ENCODE data around the gene CLCN3.
"Not testable (repeated sequence)": the region's sequence is repeated elsewhere in the genome, so short reads cannot be mapped to it uniquely, and the experiment has no call there.

The CLCN3 gene

DNA sequence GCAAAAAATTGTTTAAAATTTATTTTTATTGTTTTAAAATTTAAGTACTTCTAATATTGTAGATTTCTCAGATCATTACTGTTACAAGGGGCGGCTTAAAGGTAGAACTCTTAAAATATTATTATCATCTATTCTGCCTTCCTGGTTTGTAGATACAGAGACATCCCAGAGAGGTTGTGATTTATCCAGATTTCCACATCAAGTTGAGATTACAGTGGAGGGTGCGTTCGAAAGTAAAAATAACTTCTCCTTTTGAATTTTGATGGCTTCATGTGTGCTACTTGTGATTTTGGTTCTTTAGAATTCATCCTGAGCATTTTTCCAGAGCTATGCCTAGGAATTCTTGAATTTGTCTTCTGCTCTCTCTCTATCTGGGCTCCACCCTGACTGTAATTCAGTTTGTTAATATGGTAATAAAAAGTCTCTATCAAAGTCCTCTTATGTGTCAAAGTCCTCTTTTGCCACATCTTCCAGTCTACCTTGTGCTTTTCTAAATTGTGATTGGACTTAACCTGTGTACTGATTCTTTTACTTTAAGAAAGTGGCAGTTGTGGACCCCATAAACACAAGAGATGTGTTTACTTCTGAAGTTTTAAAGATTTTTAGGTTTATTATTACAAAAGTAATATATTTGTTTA, 37.2 kb downstream of the CLCN3 start:
- no peak for DNase-seq (ENCODE audit: low read depth)

DNA sequence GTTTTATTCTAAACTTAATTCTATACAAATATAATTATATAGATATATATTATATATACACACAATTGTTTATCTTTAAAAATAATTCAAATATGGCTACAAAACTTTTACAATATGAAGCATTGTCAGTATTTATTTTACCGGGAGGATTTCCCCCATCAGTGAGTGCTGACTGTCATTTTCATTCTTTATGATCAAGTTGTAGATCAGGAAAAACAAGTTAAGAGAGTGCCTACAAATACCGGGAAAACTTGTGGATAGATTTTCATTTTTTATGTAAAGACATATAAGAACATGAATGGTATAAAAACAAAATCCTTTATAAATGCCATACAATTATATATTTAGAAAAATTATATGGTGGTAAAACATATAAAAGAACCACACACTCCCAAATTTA, 37.8 kb downstream of the CLCN3 start:
- no peak for DNase-seq (ENCODE audit: low read depth)

DNA sequence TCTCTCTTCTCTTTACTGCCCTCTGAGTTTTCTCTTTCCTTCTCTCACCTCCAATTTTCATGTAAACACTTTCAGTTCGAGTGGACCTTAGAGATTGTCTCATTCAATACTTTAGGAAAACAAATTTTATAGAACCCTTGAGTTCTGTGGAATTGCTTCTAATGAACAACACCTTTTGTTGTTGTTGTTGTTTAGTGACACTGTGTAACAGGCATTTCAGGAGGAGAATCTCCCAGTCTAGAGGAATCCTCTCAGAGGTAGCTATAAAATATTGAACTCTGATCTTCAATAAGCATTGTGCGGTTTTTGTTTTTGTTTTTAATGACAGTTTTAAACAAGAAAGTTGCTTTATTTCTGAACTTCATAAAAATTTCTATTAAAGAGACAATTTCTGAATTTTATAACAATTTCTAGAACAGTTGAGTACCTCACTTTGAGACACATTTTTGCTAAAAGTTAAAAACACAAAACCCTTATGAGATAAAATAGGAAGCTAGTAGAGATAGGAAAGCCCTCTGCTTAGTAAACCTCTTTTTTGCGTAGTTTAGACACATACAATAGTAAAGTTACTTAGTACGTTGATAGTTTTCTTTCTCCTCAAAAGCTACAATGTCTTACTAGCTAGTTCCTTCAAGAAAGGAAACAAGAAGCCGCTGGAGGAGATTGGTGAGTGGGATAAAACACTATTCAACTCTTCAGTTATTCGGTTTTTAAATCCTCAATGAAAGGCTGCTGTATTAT, 38.8 kb downstream of the CLCN3 start:
- no peak for DNase-seq (ENCODE audit: low read depth)

DNA sequence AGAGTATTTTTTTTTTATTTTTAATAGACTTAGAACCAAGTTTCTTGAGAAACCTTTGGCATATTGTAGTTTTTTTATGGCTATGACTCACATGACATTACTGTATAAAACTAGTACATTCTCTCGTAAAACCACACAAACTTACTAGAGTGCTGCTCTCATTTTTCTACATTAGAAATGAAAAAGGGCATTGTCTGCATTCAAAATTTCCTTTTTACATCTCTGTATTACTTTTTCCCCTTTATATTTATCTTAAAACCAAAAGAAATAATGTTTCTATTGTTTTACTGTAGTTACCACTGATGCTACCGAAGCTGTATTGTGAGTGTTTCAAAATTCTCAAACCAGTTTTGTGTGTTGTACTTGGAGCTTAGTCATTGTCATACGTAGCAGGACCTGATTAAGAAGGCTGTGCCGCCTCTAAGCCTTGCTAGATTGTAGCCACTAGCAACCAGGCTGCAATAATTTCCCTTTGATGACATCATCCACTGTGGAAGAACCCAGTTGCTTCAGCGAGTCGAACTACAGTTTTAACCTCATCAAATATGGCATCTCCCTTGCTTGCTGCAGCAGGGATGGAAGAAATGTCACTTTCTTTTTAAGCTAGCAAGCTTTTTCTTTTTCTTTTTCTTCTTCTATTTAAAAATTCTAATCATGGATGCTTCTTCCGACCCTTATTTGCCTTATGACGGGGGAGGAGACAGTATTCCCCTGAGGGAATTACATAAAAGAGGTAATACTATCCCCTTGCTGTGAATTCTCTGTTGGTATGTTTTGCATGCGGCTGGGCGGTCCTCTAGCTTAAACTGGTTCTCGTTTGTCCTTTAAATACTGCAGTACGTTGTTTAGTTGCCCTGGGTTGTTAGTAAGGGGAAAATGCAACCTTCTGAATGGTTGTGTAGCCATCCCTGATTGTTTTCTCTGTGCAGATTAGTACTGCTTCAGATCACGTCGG, 39.6 kb downstream of the CLCN3 start:
- DNase-seq (ENCODE audit: low read depth), result peak; percentile 33

DNA sequence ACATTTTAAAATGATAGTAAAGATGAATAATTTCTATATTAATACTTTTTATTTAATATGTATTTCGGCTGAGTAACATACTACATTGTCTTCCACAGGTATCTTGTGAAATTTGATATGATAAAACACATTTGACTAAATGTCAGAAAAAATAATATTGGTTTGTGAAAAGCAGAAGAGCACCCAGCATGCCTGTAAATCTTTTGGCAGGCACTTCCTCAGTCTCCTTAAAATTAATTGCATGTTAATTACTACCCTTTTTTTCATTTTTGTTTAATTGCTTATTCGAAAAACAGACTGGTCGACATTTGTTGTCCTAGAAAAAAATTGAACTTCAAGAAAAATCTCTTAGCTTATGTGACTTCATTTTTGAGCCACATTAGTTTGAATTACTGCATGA, 40.6 kb downstream of the CLCN3 start:
- DNase-seq (ENCODE audit: low read depth), result no peak

DNA sequence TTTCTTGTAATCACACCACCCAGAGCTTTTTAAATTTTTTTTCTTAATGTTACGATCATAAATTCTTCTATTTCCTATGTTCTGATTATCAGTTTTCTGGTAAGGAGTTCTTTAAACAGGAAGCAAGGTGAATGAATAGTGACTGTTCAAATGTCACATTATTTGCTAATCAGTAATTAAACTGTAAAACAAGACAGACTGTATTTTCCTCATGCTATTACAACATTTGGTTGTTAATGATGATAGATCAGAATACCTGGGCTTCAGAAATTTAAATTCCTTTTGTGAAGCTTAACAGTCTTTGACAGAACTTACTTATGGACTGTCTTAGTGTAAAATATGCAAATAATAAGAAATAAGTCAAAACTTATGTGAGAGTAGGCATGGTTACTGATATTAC, 41.4 kb downstream of the CLCN3 start:
- DNase-seq (ENCODE audit: low read depth), result no peak

DNA sequence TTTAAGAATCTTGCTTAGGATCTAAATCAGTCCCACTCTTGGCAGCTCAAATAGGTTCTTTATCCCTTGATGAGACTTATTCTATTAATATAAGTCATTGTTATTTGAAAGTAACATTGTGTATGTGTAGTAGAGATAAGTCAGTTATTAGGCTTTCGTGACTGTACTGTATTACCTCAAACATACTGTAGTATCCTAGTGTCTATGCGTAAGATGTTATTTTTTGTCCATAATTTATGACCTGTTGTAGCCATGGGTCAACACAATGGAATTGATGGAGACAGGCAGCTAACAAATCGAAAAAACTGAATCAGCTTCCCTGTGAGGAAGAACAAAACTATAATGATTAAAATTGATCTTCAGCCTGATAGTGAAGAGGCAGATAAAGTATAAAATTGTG, 41.8 kb downstream of the CLCN3 start:
- no peak for DNase-seq (ENCODE audit: low read depth)

DNA sequence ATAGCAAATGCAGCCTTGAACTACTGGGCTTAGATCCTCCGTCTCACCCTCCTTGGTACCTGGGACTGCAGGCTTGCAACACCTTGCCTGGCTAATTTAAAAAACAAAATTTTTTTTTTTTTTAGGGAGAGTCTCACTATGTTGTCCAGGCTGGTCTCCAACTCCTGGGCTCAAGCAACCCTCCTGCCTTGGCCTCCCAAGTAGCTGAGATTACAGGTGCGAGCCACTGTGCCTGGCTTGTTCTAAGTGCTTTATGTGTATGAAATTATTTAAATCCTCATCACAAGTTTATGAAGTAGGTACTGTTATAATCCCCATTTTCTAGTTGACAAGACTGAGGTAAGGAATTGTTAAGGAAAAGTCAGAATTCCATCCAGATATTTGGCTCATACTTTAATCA, 43.0 kb downstream of the CLCN3 start:
- no peak for DNase-seq (ENCODE audit: low read depth)

DNA sequence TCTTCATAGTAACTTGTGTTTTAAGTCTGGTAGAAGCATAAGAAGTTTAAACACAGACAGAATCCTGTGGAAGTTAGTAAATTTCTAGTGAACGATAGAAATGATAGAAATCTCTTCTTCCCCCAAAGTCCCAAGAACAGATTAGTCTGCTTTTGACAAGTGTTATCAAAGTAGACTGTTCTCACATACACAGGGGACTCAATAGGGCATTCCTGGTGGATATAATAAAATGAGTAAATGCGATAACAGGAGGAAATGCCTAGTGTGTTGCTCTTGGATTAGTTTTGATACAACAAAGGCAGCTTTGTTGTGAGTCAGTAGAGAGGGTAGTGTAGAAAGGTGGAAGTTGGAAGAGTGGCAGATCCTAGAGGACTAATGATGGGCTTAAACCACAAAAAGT, 43.5 kb downstream of the CLCN3 start:
- DNase-seq (ENCODE audit: low read depth), result no peak

DNA sequence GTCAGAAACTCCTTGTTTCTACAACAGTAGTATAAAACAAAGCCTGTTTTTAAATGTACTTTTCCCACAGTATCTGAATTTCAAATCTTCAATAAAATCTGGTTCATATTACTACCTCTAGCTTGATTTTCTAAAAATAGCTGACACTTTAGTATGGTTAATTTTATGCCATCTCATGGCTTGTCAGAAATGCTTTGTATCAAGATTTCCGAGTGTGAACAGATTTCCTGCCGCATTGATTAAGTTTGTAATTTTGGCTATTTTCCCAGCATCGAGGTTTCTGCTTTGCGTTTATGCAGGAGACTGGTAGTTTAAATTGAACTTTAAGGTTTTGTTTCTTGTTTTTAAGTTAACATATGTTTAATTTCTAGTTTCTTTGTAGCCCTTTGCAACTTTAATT, 44.2 kb downstream of the CLCN3 start:
- DNase-seq (ENCODE audit: low read depth), result no peak

DNA sequence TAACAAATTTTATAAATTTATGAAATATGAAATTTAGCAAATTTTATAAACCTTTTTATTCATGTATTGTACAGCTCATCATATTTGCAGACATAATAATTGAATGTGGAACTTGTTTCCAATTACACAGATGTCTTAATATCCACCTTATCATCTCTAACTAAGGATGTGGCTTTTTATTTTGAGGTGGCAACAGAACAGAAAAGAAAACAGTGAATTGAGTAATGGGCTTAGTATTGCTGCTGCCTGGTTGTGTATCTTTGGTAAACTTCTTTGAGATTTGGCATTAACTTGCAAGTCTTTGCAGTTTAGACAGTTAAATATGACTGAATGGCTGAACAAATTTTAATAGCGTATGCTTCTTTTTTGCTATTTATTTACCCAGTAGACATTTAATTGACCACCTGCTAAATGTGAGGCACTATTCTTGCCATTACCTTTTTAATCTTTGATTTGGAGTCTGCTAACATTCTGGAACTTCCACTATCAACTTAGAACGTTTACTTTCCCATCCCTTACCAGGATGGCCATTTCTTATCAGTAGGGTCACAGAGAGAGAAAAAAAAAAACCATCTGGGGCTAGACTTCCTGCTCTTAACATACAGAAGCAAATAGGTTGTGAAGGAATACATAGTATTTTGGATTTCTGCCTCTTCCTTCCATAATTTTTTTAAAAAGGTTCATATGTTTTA, 44.8 kb downstream of the CLCN3 start:
- DNase-seq (ENCODE audit: low read depth), result no peak

DNA sequence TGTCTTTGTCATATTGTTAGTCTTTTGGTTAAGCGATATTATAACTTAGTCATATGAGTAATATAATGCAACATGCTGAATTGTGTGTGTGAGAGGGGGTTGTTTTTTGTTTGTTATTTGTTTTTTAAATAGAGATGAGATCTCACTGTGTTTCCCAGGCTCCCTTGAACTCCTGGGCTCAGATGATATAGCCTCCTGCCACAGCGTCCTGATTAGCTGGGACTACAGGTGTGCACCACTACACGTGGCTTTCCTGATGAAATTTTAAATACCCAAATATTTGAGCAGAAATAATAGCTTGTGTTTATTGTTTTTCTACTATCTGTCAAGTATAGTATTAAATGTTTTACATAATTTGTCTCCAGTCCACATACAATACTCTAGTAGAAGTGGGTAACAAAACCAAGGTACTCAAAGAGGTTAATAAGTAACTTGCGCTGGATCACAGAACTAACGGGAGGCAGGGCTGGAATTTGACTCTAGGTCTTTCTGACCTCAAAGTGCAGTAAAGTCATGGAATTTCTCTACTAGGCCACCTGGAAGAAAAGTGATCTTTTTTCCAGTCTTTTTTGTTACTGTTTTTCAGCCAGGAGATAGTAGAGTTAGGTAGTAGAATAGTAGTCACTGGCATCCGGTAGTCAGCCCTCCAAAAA, 47.8 kb downstream of the CLCN3 start:
- no peak for DNase-seq (ENCODE audit: low read depth)

DNA sequence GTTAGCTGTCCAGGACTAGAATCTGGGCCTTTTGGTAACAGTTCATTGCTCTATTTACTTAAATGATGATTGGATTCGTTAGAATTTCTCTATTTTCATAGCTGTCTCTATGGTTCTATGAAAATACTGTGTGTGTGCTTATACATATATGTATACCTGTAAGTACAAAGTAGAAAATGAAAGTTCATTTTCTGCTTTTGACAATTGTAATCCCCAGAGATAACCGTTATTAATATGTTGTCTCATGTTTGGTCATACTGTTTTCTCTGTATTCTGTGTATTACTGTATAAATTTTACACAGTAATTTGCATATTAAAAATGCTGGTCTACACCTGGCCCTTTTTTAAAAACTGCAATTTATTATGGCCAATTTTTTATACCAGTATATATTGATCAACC, 55.4 kb downstream of the CLCN3 start:
- DNase-seq (ENCODE audit: low read depth), result no peak

DNA sequence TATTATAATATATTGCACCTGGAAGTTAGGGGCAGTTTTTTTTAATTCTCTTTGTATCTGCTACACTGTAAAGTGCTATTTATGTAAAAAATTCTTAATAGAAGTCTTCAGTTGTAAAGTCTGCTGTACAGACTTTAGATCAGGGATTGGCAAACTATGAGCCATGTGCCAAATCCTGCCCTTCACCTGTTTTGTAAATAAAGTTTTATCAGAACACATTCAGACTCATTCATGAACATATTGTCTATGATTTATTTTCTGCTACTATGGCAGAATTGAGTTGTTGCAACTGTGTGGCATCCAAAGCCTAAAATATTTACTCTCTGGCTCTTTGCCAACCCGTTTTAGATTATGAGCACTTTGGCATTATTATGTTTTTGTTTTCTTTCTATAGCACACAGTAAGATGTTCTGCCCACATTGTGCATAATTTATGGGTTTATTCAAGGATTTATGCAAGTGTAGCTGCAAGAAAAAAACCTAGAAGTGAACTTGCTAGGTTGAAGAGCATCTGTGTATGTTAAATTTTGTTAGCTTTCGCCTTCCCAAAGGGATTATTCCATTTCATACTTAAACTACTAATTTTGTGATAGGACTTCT, 56.9 kb downstream of the CLCN3 start:
- DNase-seq (ENCODE audit: low read depth), result no peak

DNA sequence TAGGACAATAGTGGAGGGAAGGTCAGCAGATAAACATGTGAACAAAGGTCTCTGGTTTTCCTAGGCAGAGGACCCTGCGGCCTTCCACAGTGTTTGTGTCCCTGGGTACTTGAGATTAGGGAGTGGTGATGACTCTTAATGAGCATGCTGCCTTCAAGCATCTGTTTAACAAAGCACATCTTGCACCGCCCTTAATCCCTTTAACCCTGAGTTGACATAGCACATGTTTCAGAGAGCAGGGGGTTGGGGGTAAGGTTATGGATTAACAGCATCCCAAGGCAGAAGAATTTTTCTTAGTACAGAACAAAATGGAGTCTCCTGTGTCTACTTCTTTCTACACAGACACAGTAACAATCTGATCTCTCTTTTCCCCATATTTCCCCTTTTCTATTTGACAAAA, 58.1 kb downstream of the CLCN3 start:
- not testable (repeated sequence) for DNase-seq (ENCODE audit: low read depth)

DNA sequence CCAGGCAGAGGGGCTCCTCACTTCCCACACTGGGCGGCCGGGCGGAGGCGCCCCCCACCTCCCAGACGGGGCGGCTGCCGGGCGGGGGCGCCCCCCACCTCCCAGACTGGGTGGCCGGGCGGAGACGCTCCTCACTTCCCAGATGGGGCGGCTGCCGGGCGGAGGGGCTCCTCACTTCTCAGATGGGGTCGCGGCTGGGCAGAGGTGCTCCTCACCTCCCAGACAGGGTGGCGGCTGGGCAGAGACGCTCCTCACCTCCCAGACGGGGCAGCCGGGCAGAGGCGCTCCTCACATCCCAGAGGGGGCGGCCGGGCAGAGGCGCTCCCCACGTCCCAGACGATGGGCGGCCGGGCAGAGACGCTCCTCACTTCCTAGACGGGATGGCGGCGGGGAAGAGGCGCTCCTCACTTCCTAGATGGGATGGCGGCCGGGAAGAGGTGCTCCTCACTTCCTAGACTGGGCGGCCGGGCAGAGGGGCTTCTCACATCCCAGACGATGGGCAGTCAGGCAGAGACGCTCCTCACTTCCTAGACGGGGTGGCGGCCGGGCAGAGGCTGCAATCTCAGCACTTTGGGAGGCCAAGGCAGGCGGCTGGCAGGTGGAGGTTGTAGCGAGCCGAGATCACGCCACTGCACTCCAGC, 58.7 kb downstream of the CLCN3 start:
- DNase-seq (ENCODE audit: low read depth), result not testable (repeated sequence)

DNA sequence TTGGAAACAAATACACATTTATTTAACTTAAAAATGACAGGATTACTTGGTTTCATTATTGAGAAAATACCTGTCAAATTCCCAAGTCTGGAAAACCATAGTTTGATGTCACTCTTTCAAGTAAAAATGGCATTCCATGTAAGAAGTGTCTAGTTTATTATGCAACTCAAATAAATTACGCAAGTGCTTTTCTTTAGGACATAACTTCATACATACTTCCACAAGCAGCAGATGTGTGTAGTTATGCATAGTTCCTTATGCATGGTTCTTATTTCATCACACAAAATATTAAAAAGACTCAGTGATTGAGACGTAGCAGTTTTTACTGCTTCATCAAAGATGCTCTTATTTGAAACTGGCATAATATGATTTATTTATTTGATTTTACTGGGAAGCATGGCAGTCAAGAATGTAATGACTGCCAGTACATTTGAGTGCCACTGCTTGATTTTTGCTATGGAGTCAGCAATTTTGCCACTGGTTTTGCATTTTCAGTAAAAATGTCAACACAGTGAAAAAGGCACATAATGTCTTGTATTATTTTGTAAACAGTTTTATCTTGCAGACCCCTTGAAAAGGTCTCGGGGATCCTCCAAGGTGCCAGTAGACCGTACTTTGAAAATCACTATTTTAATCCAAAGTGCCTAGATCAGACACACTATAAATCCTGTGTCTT, 62.1 kb downstream of the CLCN3 start:
- DNase-seq (ENCODE audit: low read depth), result no peak

DNA sequence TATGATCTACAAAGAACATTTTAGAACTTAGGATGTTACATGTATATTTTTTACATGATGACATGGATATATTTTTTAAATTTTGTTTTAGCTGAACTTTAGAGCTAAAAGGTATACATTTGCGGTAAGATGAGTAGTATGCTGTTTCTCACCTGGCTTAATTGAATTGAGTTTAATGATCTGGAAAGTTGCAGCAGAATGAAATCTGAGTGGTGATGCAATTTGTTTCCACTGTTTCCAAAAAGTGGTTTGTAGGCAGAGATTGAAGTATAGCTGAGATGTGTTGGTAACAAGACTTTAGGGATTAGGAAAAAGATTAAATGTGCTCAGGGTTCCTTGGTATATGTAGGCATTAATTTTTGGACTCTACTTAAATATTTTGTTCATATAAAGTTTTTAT, 69.3 kb downstream of the CLCN3 start:
- DNase-seq (ENCODE audit: low read depth), result no peak

DNA sequence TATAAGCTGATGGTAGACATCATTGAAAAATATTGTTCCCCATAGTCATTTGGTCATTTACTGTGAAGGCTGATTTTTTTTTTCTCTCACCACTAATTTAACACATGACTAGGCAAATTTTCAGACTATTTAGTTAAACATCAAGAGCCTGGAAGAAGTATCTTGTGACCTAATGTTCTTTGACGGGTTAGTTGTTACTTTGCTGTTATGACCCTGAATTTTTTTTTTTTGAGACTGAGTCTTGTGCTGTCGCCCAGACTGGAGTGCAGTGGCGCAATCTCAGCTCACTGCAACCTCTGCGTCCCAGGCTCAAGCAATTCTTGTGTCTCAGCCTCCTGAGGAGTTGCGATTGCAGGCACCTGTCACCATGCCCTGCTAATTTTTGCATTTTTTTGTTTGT, 70.4 kb downstream of the CLCN3 start:
- no peak for DNase-seq (ENCODE audit: low read depth)

DNA sequence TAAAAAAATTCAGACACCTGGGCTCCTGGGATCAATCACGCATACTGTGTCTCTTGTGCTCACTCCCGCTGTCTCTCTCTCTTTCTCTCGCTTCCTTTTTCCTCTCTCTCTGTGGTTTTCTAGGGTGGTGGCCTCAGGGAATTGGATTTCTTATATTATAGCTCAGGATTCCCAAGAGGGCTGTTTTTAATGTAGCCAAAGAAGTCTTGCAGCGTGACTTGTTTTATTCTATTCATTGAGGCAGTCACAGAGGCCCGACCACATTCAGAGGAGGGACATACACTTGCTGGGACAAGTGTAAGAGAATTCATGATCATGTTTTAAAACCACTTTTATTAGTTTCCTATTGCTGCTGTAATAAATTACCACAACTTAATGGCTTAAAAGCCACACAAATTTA, 78.0 kb downstream of the CLCN3 start:
- DNase-seq (ENCODE audit: low read depth), result no peak
